Hematopoietic multipotent progenitor cell (in vitro differentiated cells): Measurements from ENCODE around the gene KRTDAP. TPM values are rescaled to one million over a fixed set of nuclear protein-coding genes. Genes with fewer than 3 reads are reported as not detected.
"Not testable (repeated sequence)": the region's sequence is repeated elsewhere in the genome, so short reads cannot be mapped to it uniquely, and the experiment has no call there.

Experiments used
- DNase-seq, 3 donors: peaks; one replicate each; pipeline ENCODE4 v3.0.0-alpha.2; 2011 to 2015; ENCODE audit warnings: low read depth in 2 of 3, low spot score in 2 of 3
- total RNA-seq: library from RNA; depleted of rRNA; stranded (reverse); fragments of >200 nt; gene quantifications from one replicate; pipeline ENCODE4 v1.2.3, GENCODE V29; 2012

KRTDAP gene
- total RNA-seq, 1 donor: not detected

DNA sequence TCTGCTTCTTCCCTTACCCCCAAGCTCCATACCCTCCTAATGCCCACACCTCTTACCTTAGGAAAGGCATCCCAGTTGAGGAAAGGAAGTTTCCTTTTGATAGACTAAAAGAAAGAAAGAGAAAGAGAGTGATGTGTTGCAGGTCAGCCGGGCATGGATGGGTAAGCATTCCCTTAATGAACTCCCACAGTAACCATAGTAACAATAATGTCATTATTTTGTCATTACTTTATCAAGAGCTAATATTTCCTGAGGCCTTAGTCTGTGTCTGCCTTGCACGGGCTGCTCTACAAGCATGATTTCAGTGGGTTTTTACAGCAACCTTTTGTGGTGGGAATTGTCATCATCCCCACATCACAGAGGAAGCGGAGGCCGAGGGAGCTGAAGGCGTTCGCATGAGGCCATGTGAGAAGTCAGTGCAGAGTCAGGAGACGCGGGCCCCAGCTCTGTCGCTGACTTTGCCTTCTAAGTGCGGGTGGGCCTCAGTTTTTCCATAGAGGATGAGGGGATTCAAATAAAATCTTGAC is 2.5 kb downstream of the KRTDAP start:
- DNase-seq: no peak

DNA sequence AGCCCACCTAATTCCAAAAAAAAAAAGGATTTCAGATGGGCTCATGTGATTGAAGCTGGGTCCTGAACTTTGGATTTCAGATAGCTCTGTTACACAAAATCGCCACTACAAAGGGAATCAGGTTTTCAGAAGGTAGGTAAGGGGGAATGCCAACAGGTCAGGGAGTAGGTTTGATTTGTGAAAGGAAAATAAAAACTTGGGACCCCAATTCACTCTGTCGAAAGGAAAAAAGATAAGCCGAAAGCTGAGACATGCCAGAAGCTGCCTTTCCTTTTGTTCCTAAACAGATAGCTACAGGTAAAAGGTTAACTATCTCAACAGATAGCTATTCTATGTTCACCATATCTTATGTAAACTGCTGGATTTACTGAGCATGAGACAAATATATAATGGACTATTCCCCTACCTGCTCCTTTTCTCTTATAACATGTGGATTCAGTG is 4.0 kb downstream of the KRTDAP start:
- no peak for DNase-seq

DNA sequence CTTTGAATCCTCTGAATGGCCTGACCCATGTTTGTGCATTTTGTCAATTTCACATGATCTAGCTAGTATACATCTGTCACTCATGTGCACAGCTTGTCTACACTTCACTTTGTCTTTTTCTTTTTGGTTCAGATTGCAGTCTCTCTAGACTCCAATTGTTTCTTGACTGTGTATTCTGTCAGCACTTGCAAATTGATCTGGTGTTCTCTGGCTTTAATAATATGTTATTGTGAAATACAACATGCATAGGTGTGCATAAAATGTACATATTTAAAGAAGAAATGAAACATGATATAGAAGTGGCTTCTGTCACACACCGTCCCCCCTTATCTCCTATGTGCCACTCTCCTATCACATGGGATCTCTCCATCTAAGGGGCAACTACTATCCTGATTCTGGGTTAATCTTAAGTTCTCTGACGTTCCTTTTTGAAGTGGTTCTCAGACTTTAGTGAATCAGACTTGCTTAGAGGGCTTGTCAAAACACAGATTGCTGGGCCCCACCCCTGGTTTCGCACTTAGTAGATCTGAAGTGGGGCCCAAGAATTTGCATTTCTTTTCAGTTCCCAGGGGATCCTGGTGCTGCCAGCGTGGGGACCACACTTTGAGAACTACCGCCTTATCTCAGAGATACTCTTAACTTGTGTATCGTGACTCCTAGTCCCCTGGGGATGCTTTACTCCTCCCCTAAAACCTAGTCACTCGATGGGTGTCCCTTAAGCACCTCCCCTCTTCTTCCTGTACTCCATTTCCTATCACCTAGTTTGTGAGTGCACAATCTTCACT is 5.8 kb downstream of the KRTDAP start:
- no peak for DNase-seq

DNA sequence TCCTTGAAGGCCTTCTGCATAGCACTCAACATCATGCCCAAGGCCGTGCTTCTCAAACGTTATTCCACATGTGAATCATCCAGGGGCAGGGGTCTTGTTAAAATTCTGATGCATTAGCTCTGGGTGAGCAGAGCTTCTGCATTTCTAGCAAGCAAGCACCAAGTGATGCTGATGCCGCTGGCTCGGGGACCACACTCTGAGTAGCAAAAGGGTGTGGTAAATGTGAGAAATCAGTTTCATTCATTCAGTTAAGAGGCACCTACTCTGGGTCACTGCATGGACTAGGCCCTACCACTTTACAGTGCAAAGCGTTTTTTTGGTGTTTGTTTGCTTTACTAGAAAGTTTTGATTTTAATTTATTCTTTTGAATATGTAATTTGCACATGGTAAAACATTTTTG is 7.2 kb downstream of the KRTDAP start:
- no peak for DNase-seq

DNA sequence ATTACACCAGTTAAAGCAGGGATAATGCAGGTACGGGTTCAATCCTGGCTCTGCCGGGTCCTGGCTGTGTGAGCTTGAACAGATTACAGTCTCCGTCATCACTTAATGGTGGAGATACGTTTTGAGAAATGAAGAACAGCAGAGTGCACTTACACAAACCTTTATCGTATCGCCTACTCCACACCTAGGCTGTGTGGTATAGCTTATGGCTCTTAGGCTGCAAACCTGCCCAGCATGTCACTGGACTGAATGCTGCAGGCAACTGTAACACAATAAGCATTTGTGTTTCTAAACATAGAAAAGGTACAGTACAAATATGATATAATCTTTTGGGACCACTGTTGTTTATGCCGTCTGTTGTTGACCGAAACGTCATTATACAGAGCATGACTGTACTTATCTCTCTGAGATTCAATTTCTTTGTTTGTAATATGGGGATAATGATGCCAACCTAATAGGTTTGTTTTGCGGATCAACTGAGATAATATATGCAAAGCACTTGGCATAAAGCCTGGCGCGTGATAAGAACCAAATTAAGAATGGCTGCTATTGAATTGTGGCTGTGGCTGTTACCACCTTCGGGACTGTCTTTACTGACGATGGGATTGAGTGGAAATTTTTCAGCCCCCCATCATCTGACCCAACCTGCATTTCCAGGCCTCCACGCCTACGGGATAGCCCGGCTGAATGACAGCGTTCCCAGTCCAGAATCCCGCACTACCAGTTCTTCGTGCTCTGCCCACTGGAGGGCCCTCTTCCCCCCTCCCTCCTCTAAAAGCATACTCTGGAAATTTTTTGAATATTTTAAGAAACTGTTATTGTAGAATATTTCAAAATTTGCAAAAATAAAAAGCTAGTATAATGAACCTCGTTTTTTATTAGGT is 11.2 kb downstream of the KRTDAP start:
- no peak for DNase-seq

DNA sequence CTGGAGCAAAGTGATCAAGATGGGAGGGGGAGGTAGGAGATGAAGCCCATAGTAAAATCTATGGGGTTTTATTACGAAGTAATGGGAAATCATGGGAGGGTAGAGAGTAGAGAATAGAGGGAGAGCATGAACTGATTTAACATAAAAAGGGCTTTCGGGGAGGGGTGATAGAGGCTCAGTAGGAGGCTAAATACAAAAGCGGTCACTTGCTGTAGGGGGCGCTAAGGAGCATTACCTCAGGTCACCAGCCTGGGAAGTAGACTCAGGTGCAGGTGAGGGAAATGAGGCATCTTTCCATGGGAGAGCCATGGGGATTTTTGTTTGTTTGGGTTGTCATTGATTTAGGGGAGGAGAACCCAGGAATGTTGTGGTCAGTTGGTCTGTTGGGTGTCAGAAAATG is 14.1 kb downstream of the KRTDAP start:
- no peak for DNase-seq

DNA sequence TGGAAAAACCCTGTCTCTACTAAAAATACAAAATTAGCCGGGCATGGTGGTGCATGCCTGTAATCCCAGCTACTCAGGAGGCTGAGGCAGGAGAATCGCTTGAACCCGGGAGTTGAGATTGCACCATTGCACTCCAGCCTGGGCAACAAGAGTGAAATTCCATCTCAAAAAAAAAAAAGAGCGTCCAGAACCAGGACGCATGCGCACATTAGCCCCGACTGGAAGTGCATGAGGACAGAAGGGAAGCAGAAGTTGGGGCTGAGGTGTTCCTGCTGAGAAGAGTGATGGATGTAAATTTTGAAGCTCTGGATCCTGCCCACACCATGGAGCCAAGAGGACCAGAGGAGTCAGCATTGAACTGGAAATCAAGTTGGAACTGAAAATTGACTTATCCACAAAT is 15.7 kb downstream of the KRTDAP start:
- not testable (repeated sequence) for DNase-seq

DNA sequence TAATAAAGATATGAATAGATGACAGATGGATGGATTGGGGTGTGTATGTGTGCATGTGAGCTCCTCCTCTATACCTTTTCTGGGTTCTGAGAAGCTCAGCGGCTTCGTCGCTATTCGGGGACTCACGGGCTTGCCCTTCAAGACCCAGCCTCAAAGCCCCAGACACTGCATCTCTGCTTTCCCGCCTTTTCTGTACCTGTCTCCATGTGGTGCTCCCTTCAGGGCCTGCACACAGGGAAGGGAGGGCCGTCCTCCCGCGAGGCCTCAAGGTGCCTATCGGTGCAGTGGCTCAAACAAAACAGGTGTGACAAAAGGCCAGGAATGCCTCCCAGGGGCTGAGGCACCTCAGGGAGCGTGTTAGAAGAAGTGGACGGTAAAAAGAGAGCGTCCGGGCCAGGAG is 16.2 kb downstream of the KRTDAP start:
- DNase-seq: no peak

DNA sequence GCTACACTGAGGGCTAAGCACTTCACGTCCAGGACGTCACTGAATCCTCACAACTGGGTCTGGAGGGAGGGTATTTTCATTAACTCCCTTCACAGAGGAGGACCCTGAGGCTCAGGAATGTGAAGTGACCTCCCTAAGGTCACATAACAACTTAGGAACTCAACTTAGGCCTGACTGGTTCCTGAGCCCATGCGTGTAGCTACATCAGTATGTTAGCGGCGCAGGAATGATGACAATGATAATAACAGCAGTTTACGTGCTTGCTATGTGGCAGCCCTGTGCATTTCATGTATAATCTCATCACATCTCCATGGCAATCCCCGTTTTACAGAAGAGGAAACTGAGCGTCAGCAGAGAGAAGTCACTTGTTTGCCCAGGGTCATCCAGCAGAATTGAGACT is 18.3 kb downstream of the KRTDAP start:
- DNase-seq: no peak

DNA sequence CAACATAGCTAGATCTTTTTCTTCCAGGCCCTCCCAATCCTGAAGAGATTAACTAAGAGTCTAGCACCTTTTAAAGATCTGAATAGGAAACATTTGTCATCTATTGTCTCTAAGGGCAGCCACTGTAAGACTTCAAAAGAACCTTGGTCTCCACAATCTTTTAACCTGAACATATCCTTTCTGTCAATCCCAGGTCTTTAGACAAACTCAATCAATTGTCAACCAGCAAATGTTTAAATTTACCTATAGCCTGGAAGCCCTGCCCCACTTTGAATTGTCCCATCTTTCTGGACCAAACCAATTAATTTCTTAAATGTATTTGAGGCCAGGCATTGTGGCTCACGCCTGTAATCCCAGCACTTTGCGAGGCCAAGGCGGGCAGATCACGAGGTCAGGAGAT is 19.2 kb downstream of the KRTDAP start:
- DNase-seq: not testable (repeated sequence)

DNA sequence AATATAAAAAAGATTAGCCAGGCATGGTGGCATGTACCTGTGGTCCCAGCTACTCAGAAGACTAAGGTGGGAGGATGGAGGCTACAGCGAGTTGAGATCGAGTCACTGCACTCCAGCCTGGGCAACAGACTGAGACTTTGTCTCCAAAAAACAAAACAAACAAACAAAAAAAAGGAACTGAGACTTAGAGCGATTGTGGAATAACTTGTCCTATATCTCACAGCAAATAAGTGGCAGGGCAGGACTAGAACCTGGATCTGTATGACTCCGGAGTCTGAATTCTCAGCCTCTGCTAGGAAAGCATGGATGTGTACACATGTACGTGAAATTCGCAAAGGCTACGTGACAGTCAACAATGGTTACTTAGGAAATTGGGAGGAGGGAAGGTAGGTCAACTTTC is 20.1 kb downstream of the KRTDAP start:
- DNase-seq: no peak

DNA sequence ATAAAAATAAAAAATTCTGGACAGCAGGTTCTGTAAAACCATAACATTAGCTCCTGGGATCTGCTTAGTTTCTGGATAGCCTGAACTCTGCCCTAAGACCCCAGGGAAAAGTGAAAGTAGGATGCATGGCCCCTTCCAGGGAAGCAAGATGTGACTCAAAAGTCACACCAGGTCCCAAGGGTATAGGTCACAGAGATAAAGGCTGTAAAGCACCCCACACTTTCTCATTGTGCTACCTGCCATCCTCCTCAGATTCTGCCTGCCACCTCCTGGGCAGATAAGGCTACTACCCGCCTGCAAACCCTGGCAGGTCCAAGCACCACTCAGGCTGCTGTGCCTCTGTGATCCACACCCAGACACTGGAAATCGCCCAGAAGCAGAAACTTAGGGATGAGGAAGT is 21.6 kb downstream of the KRTDAP start:
- peak; percentile 29 to 79 (median 66) for DNase-seq

DNA sequence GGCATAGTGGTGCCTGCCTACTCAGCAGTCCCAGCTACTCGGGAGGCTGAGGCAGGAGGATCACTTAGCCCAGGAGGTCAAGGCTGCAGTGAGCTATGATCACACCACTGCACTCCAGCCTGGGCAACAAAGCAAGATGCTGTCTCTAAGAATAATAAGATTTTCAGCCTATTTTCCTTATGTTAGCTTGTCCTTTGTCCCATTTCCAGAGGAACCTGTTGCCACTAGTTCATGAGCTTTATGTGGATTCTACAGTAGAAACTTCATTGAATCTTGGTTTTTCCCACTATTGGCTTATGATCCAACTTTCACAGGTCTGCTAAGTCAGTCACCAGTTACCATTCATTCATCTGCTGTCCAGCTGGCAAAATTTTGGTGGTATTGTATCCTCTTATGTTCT is 24.0 kb downstream of the KRTDAP start:
- DNase-seq: no peak

DNA sequence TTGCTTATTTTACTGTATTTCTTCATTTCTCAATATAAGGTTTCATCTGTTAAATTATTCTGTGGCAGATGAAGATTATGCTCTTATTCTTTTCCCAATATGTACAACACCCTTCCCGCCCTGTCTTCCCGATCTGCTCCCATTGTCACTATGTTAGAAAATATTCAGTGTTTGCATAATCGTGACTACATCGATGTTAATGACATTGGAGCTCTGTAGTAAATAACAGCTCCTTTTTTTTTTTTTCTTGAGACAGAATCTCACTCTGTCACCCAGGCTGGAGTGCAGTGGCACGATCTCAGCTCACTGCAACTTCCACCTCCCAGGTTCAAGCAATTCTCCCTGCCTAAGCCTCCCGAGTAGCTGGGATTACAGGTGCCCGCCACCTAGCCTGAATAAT is 27.3 kb downstream of the KRTDAP start:
- DNase-seq: not testable (repeated sequence)

DNA sequence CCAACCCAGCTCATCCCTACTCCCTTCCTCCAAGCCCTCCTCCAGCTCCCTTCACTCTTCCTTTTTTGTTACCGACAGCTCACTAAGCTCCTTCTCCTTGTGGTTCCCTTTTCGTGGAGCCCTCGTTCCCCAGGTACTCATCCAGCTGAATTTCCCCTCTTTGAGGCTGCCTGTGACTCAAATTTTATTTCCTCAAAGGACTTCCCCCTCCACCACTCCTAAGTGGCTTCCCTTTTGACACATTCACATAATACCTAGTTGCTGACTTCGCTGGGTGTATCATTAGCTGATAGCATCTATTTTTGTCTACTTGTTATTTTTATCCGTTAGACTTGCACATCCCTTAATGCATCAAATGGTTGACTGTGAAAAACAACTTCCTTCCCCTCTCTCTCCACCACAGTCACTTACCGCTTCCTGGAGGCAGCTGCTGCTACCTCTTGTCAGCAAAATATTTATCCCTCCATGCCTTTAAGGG is 27.7 kb downstream of the KRTDAP start:
- DNase-seq: peak; percentile 42 to 90 (median 80)

DNA sequence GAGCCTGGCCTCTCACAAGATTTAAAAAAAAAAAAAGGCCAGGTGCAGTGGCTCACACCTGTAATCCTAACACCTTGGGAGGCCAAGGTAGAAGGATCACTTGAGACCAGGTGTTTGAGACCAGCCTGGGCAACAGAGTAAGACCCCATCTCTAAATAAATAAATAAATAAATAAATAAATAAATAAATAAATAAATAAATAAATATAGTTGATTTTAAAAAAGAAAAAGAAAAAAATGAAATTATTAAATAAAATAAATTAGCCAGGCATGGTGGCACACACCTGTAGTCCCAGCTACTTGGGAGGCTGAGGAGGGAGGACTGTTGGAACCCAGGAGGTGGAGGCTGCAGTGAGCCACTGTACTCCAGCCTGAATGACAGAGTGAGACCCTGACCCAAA is 28.5 kb downstream of the KRTDAP start:
- not testable (repeated sequence) for DNase-seq

DNA sequence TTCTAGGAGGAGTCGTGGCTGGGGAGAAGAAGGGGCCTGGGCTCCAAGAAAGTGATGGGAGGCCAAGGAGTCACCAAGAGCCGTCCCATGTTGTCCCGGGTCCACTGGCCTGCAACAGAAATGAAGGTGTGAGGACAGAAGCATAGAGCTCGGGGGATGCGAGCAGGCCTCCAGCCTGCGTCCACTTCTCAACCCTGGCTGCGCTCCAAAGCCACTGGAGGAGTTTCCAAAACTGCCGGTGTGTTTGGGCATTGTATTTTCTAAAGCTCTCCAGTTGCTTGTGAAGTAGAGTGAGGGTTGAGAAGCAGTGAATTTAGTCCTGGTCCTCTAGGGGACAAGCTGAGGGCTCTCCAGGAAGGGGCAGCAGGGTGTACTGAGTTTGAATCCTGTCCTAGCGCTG is 29.2 kb downstream of the KRTDAP start:
- no peak for DNase-seq

DNA sequence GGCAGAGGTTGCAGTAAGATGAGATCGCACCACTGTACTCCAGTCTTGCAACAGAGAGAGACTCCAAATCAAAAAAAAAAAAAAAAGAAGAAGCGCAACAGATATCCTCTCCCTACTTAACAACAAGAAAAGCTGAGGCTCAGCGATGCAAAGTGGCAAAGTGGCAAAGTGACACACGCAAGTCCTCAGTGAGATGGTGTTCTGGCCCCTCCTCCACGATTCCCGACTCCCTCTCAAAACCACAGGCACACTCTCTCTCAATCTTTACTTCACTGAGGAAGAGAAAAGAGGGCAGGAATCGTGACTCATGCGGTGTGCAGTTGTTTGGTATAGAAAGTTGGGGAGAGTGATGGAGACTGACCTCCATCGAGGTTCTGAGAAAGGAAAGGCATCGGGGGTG is 29.7 kb downstream of the KRTDAP start:
- no peak for DNase-seq

DNA sequence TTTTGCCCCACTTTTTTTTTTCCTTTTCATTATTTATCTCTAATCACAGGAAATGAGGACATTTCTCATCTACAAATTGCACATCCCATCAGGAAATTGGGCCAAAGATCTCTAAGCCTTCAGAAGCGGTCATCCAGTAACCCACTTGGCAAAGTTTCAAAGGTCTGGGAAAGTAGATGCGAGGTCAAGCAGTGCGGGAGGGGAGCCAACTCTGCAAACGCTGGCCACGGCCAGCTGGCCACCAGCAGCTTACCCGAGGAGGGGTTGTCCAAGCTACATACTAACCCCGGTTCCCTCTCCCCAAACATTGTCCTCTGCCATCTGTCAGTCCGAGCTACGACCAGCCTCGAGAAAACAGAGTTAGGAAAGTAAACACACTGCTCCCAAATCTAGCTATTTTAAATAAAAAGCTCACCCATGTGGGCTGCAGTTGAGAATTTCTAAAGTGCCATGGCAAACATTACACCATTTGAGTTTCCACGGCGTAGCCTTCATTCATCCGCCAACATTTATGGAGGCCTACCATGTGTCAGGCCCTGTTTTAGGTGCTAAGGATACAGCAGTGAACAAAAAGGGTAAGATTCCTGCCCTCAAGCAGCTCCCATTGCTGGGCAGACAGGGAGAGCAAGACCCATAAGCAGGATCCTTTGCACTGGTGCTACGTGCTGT is 30.7 kb downstream of the KRTDAP start:
- DNase-seq: no peak

DNA sequence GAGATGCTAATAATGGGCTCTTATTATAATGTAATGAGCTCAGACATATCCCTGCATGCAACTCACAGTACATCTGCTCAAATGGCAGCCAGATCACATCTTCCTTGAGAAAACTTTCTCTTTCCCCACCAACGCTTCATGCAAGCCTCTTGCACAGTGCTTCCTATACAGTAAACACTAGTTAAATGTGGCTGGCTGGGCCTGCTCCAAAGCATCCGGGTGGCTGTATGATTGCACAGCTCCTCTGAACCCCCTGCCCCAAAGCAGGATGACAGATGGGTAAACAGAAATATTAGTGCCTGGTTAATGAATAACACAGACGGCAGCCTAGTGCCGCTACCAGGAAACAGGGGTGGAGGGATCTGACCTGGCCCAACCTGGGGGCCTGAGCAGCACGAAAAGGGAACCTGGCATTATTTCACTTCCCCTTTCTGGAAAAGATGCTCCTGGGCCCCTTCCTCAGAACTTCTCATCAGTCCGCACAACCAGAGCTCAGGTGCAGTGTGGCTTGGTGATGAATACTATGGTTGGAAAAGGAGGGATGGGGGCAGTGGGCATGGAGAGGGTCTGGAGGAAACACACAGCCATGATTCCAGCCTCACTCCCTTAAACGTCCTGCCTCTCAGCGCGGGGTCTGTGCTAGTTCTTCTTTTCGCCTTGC is 31.4 kb downstream of the KRTDAP start:
- DNase-seq: peak in 2 of 3 donors; percentile 60 to 73
